ENCODE measurements around the gene TMEM52.

- TF ChIP-seq POLR2A (IDR thresholded peaks at IDR 0.05), result no peak
- TF ChIP-seq, protein P1, sequence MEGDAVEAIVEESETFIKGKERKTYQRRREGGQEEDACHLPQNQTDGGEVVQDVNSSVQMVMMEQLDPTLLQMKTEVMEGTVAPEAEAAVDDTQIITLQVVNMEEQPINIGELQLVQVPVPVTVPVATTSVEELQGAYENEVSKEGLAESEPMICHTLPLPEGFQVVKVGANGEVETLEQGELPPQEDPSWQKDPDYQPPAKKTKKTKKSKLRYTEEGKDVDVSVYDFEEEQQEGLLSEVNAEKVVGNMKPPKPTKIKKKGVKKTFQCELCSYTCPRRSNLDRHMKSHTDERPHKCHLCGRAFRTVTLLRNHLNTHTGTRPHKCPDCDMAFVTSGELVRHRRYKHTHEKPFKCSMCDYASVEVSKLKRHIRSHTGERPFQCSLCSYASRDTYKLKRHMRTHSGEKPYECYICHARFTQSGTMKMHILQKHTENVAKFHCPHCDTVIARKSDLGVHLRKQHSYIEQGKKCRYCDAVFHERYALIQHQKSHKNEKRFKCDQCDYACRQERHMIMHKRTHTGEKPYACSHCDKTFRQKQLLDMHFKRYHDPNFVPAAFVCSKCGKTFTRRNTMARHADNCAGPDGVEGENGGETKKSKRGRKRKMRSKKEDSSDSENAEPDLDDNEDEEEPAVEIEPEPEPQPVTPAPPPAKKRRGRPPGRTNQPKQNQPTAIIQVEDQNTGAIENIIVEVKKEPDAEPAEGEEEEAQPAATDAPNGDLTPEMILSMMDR (IDR thresholded peaks at IDR 0.05), result no peak
Measured at GRCh38 chr1:1877865-1878436, 41.1 kb downstream of the TMEM52 start.

All from esophagus squamous epithelium (tissue), 4 donors.